GM12878 (cell line): Measurements from ENCODE around the gene KCTD14. TPM values are rescaled to one million over a fixed set of nuclear protein-coding genes. Genes with fewer than 3 reads are reported as not detected.

Experiments used
- ATAC-seq: fragments of 200-7000 bp; cut with Tn5 transposase; 3 replicates; pipeline ENCODE4 v1.9.1; 2020; ENCODE audit warnings: mild to moderate bottlenecking, moderate library complexity
- BruUV-seq: library from RNA; stranded (reverse); fragments of 400-500 nt; replicated peaks from 2 replicates; lab custom pipeline; 2021; lab: Mats Ljungman, UMichigan
- CTCF ChIA-PET: fragments of 300-600 bp; sonication (Branson Sonifier 250); formaldehyde crosslinking; extraction: SDS; loops from one replicate; lab custom pipeline; 2021; ENCODE audit warnings: inconsistent platforms; lab: Yijun Ruan, JAX
- POLR2A ChIA-PET: fragments of 350-600 bp; formaldehyde crosslinking; extraction: SDS; loops from one replicate; lab custom pipeline; 2021; ENCODE audit warnings: inconsistent platforms; lab: Charles Lee
- RAD21 ChIA-PET: fragments of 300-600 bp; sonication (Branson Sonifier 250); formaldehyde crosslinking; loops from one replicate; lab custom pipeline; 2023; ENCODE audit warnings: antibody characterized with exemption; ENCODE audit not compliant: unreplicated experiment; lab: Charles Lee
- SMC1A ChIA-PET: fragments of 300-600 bp; sonication (Branson Sonifier 250); formaldehyde crosslinking; loops from one replicate; lab custom pipeline; 2023; ENCODE audit not compliant: unreplicated experiment, uncharacterized antibody; lab: Charles Lee
- DNase-seq: peaks from one replicate; pipeline ENCODE4 v3.0.0-alpha.2; 2011; ENCODE audit warnings: low read depth, low spot score
- FAIRE-seq: peaks from 3 replicates; lab custom pipeline; 2011; peaks lifted over from hg19 to GRCh38; lab: Jason Lieb, UNC
- H2AFZ ChIP-seq: 2 replicates; pipeline ENCODE4 v1.6.0; 2011; ENCODE audit warnings: low read depth, low read length, control low read depth; ENCODE audit not compliant: control insufficient read depth
- H3K27ac ChIP-seq: 2 replicates; pipeline ENCODE4 v1.5.1; 2011; ENCODE audit warnings: control low read depth; ENCODE audit not compliant: control insufficient read depth, insufficient read depth
- H3K27me3 ChIP-seq, 2 experiments: replicated peaks in 1 of 2; 2 replicates each; pipeline versions ENCODE4 v1.6.0 to v1.6.1; 2011; ENCODE audit warnings: low read length in 1 of 2; ENCODE audit not compliant: control insufficient read depth in 2 of 2, insufficient read depth in 2 of 2
- H3K36me3 ChIP-seq, 2 experiments: 2 replicates each; pipeline ENCODE4 v1.5.1; 2011; ENCODE audit warnings: low read length in 1 of 2; ENCODE audit not compliant: control insufficient read depth in 2 of 2, insufficient read depth in 2 of 2
- H3K4me1 ChIP-seq: 2 replicates; pipeline ENCODE4 v1.6.1; 2011; ENCODE audit warnings: mild to moderate bottlenecking, low read length, moderate library complexity, mixed read lengths; ENCODE audit not compliant: control insufficient read depth, insufficient read depth
- H3K4me2 ChIP-seq: 2 replicates; pipeline ENCODE4 v1.6.0; 2011; ENCODE audit warnings: control low read depth; ENCODE audit not compliant: control insufficient read depth, insufficient read depth
- H3K4me3 ChIP-seq: fragments of 200-600 bp; sonication (generic); 2 replicates; pipeline ENCODE4 v1.5.1; 2016
- H3K79me2 ChIP-seq: 2 replicates; pipeline ENCODE4 v1.6.0; 2011; ENCODE audit warnings: low read length; ENCODE audit not compliant: control insufficient read depth, insufficient read depth
- H3K9ac ChIP-seq: 2 replicates; pipeline ENCODE4 v1.8.0; 2011; ENCODE audit warnings: low read length, control low read depth, mixed read lengths; ENCODE audit not compliant: control insufficient read depth, insufficient read depth
- H3K9me3 ChIP-seq: replicated peaks from 3 replicates; pipeline ENCODE4 v1.5.1; 2011; ENCODE audit warnings: mild to moderate bottlenecking, low read length; ENCODE audit not compliant: control insufficient read depth, insufficient read depth
- H4K20me1 ChIP-seq: 2 replicates; pipeline ENCODE4 v1.6.0; 2011; ENCODE audit not compliant: control insufficient read depth, insufficient read depth
- BCLAF1 ChIP-seq: fragments of 450-650 bp; IDR thresholded peaks from 2 replicates; pipeline ENCODE4 v1.6.1; 2017; ENCODE audit warnings: antibody characterized with exemption, mild to moderate bottlenecking, moderate library complexity
- CEBPZ ChIP-seq: fragments of 150-350 bp; IDR thresholded peaks from 2 replicates; pipeline ENCODE4 v1.6.1; 2016; ENCODE audit warnings: low read depth, low read length
- HCFC1 ChIP-seq: fragments of 150-350 bp; IDR thresholded peaks from 2 replicates; pipeline ENCODE4 v1.6.1; 2014; ENCODE audit warnings: low read length
- HSF1 ChIP-seq: fragments of 150-350 bp; IDR thresholded peaks from 2 replicates; pipeline ENCODE4 v1.6.1; 2014; ENCODE audit warnings: mild to moderate bottlenecking, low read depth, low read length
- NKRF ChIP-seq: fragments of 450-650 bp; conservative IDR thresholded peaks from 2 replicates; pipeline ENCODE4 v1.6.1; 2017; ENCODE audit warnings: mild to moderate bottlenecking, moderate library complexity
- RCOR1 ChIP-seq: conservative IDR thresholded peaks from 2 replicates; pipeline ENCODE4 v1.6.1; 2012; ENCODE audit warnings: low read depth, low read length, improper control_type of control experiment
- STAT3 ChIP-seq: IDR thresholded peaks from 2 replicates; pipeline ENCODE4 v1.6.1; 2011; ENCODE audit warnings: low read depth, low read length, improper control_type of control experiment
- ZNF687 ChIP-seq: fragments of 450-650 bp; IDR thresholded peaks from 2 replicates; pipeline ENCODE4 v1.6.1; 2017; ENCODE audit warnings: mild to moderate bottlenecking, moderate library complexity
- WGBS: methylation state at CpG from one replicate; pipeline ENCODE4 v1.1.6; 2016; ENCODE audit warnings: low lambda C conversion rate; ENCODE audit not compliant: insufficient replicate concordance, insufficient coverage; ENCODE audit errors: missing lambda C conversion rate; 5-methylcytosine and 5-hydroxymethylcytosine counted together
- in situ Hi-C: fragments of 300-500 bp; cut with MboI; formaldehyde crosslinking; loops from 9 replicates; pipeline ENCODE4 v1.14.3; 2018; ENCODE audit warnings: mixed read lengths
- intact Hi-C: fragments of 100-400 bp; cut with micrococcal nuclease; formaldehyde crosslinking; loops from one replicate; pipeline ENCODE4 v1.14.2; 2022; ENCODE audit not compliant: unreplicated experiment
- polyA plus RNA-seq, 11 experiments: library from polyadenylated mRNA; depleted of rRNA in 4 of 11; unstranded in 6 of 11; stranded (reverse) in 5 of 11; fragments of >200 nt; fragmentation: Nextera tagmentation in 4 of 11; fragmentation: Illumina TruSeq in 1 of 11; extraction: Ambion mirVana in 4 of 11; extraction: Trizol in 1 of 11; gene quantifications; 1 replicate in 1 of 11; 2 replicates in 10 of 11; pipeline versions ENCODE4 v1.2.1 to v1.2.3, GENCODE V29; 2011 to 2016; ENCODE audit warnings: inconsistent platforms in 2 of 11, missing spikeins in 2 of 11, low read depth in 1 of 11
- total RNA-seq, 4 experiments: library from RNA; depleted of rRNA in 3 of 4; stranded (reverse); fragments of >200 nt in 3 of 4; fragmentation: Illumina TruSeq in 1 of 4; extraction: Trizol in 1 of 4; gene quantifications; 2 replicates each; pipeline versions ENCODE4 v1.2.1 to v1.2.3, GENCODE V29; 2013 to 2021

KCTD14 gene
- total and polyA plus RNA-seq, 10 of the 15 experiments (the other 5 are each of a cell fraction or from before 2014, with no cell fraction given): 0.11 to 0.63 (median 0.48) TPM

- no peak overlapping the region for H3K4me3 ChIP-seq
- ChIA-PET RAD21 (no interaction called here), CTCF (interaction anchor here (0.9 to 1.4 kb wide), 3 partner anchors 16 to 412 kb away, joined by 3 to 6 read pairs (median 4); no protein-coding TSS in a partner anchor), POLR2A (no interaction called here), SMC1A (interaction anchor here (0.9 to 2.6 kb wide), 2 partner anchors 21 kb away, joined by 3 to 6 read pairs; partner anchors contain the start of gene INTS4)
- H3K9ac ChIP-seq: no peak overlapping the region
- 83% methylated on average over 1 of the region's 1 CpG for WGBS
- no peak overlapping the region for H3K4me2 ChIP-seq
- intact Hi-C loops (no loop called here), in situ Hi-C loops (no loop called here)
- H3K27me3 ChIP-seq: no peaks in the 10 kb centered on the region
- BruUV-seq: no TSS peak
- H2AFZ ChIP-seq: no peak overlapping the region
- no peak for FAIRE-seq
- ATAC-seq: no peak
- H3K36me3 ChIP-seq: no peaks in the 10 kb centered on the region
- H3K4me1 ChIP-seq: peaks cover 7% of the 10 kb centered on the region
- DNase-seq: no peak
- no peaks in the 10 kb centered on the region; the same call in 2 of the 3 replicates for H3K9me3 ChIP-seq
- H3K27ac ChIP-seq: no peak overlapping the region
- H3K79me2 ChIP-seq: no peaks in the 10 kb centered on the region
- H4K20me1 ChIP-seq: no peaks in the 10 kb centered on the region; the same call in 1 of the 2 replicates
- TF ChIP-seq BCLAF1 (no peak), HSF1 (no peak), RCOR1 (no peak), STAT3 (no peak), NKRF (no peak), HCFC1 (no peak), ZNF687 (no peak), CEBPZ (no peak)
Observed at GRCh38 chr11:78015878-78016277, 7.2 kb downstream of the KCTD14 start.
